NCI-H1436 treated with DMSO at 0.1 percent for 48 hours (cell line): ENCODE data around the gene ALDH3A2.

Experiments
- DNase-seq: peaks from one replicate; lab custom pipeline; 2025; lab: John Stamatoyannopoulos, UW

ALDH3A2 gene

DNA sequence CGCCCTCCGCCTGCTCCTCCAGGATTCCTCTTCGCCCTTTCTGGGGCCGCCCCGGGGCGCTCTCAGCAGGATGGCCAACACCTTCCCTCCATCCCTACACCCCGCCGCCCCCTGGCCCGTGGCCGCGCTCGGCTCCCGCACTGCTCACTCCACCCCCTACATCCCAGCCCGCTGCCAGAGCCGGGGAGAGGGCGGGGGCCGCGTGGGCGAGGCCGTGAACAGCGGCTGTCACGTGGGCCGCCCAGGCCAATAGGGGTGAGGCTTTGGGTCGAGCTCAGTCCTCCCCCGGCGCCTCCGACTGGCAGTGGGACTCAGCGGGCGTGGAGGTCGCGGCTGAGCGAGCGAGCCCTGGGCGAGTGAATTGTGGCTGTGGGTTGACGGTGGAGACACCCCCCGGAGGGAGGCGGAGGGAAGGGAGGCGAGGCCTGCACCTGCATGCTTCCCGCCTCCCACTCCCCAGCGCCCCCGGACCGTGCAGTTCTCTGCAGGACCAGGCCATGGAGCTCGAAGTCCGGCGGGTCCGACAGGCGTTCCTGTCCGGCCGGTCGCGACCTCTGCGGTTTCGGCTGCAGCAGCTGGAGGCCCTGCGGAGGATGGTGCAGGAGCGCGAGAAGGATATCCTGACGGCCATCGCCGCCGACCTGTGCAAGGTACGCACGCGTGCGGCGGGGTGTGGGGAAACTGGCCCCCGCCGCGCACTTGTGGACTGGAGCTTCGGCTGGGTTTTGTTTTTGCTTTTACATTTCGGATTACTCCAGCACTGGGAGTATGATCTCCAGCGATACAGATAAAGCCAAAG lies at the start of gene ALDH3A2:
Gene ALDH3A2, plus strand, starts transcription at position 277 of the 799 bp plus-strand sequence. Its CDS starts 221 bp downstream, at position 498.
- DNase-seq = peak; percentile 87

DNA sequence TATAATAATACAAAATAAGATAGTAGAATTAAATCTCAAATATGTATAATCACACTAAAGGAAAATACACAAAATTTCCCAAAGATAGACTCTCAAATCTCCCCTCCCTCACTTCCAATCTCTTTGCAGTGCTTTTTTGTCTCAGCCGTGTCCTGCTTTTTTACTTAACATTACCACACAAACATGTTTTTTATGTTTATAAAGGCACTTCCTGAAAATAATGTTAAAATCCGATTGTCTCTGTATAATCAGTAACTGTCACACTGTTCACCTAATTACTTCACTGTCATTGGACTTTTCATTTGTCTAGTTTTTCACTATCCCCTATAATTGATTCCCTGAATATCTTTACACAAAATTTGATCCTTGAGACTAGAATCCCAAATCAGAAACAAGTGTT lies 38.2 kb upstream of the ALDH3A2 start:
- DNase-seq = no peak

DNA sequence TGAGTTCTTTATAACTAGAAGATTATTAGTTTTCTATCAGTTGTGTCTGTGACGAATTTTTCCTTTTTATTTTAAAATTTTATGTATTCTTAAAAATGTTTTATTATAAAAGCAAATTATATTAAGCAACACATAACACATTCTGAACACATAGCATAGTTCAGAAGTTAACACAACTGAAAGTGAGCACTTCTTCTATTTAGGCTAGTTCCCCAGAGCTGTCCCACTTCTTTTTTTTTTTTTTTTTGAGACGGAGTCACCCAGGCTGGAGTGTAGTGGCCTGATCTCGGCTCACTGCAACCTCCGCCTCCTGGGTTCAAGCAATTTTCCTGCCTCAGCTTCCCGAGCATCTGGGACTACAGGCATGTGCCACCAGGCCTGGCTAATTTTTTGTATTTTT lies 37.7 kb upstream of the ALDH3A2 start:
- DNase-seq = no peak

DNA sequence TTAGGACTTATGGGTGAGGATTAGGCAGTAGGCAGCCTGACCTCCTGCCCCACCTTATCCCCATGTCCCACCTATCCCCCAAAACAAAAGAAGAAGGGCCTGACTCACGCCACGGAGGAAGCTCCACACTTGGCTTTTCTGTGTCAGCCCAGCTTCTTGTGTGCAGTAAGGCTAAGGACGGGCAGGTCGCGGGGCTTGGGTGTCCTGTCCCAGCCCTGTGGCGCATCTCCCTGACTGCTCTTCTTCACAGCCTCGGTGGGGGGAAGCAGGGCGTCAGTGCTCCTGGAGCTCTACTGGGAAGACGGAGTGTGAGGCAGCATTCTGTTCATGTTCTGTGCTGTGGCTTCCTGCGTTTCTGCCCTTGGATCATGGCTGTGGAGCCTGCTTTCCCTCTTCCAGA lies 34.6 kb upstream of the ALDH3A2 start:
- no peak for DNase-seq

DNA sequence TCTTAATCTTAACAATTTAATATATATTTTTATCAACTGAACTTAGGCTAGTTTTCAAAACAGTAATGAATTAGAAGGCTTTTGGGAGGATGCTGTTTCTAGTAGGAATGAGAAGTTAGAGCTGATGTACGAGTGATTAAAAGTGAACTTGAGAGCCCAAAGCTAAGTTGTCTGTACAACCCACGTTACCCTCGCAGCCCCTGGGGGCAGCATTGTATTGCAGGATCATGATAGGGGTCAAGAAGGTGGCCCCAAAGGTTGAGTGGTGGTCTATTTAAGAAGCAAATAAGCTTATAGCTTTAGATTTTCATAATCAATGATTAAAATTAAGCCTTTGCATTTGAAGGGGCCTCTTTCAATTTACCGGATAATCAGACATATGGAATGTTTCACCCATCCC lies 33.7 kb upstream of the ALDH3A2 start:
- DNase-seq = no peak

DNA sequence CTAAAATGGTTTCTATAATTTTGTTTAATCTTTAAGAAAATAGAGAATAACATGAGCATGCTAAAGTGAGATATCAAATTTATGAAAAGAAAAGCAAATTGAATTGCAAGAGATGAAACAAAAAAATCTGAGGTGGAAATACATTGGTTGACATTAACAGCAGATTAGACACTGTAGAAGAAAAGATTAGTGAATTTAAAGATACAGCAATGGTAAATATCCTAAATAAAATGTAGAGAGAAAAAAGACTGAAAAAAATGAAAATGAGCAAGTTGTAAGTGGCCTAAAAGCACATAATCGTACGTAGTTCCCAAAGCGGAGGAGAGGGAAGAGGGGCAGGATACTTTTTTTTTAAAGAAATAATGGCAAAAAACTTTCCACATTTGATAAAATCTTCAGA lies 30.5 kb upstream of the ALDH3A2 start:
- DNase-seq = no peak

DNA sequence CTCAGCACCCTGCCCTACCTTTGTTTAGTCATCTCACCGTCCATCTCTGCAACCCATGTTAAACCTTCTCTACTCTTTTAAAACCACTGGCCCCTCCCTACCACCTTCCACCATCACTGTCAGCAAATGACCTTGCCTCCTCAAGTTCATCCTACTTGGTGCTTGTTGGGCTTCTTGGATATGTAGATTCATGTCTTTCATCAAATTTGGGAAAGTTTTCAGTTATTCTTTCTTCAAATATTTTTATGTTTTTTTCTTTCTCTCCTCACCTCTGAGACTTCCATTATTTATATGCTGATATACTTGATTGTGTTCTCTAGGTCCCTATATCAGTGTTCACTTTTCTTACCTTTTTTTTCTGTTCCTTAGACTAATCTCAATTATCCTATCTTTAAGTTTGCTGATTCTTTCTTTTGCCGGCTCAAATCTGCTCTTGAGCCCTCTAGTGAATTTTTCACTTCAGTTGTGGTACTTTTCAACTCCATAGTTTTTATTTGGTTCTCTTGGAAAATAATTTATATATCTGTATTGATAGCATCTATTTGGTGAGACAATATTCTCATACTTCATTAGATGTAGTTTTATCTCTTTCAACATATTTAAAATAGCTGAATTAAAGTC lies 28.7 kb upstream of the ALDH3A2 start:
- no peak for DNase-seq

DNA sequence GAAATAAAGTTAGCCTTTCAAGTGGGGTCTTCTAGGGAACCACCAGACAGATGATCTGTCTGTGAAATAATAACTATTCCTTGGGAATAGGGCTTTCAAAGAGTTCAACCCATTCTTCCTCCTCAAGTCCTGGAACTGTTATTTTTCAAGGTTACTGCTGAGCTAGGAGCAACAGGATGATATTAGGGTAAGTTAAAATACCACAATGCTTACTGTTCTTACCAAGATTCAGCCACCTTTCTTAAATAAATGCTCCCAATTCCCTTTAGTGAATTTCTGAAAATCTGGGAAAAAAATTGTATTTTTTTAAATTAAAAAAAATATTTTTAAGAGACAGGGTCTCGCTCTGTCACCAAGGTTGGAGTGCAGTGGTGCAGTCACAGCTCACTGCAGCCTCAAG lies 26.9 kb upstream of the ALDH3A2 start:
- DNase-seq = no peak

DNA sequence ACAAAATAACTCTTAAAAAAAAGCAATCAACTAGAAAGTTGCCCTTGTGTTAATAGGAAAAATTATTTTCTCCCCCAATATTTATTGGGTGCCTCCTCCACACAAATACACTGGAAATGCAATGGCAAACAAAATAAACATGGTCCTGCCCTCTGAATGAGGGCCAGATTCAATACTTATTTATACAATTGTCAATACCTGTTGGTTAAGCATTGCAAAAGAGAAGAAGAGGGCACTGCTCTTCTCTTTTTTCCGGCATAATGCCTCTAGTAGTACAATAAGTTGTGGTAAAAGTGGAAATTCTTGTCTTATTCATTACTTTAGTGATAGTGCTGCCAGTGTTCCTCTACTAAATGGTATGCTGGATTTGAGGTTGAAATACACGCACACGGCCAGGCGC lies 22.5 kb upstream of the ALDH3A2 start:
- no peak for DNase-seq

DNA sequence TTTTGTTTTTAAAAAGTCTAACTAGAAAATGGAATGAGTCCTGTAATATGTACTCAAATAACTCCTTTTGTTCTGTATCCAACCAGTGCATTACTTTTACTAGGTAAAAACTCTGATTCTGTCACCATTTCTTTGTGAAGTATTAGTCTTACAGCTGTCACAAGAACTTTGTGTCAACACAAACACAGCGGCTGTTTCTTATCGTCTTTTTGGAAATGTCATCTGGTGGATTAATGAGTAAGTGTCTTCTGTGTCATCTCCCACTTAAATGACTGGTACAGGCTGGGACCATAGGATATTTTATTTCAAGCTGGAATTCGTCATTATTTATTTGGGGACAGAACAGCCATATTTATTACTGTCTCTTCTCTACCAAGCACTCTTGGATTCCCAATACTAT lies 19.1 kb upstream of the ALDH3A2 start:
- DNase-seq = no peak

DNA sequence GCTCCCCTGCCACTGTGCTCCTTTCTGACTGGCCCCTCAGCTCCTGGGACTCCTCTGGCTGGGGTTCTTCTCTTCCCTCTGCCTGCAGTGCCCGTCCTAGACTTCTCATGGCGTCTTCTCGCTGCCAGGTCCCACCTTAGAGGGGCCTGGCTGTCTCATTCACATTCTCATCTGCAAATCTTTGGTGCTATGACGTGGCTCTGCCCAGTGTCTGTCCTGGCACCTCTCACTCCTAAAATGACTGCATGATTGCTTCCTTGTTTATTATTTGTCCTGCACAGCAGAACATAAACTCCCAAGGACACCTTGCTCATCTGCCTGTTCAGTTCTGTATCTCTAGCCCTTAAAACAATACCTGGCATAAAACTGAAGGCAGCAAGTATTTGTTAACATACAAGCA lies 18.5 kb upstream of the ALDH3A2 start:
- DNase-seq = no peak

DNA sequence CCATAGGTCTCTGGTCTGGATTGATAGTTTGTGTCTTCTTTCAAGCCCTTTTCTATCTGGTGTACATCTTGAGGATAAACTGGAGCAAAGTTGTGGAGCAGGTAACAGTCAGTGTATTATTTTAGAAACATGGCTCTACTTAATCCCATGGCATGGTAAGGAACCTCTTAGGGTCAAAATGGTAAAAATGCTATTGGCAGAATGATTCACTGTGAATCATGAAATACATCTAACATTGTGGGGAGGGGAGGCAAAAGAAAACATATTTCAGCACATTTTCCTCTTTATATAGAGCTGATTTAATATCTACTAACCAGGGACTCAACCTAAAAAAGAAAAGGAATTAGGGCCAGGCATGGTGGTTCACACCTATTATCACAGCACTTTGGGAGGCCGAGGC lies 17.9 kb upstream of the ALDH3A2 start:
- no peak for DNase-seq

DNA sequence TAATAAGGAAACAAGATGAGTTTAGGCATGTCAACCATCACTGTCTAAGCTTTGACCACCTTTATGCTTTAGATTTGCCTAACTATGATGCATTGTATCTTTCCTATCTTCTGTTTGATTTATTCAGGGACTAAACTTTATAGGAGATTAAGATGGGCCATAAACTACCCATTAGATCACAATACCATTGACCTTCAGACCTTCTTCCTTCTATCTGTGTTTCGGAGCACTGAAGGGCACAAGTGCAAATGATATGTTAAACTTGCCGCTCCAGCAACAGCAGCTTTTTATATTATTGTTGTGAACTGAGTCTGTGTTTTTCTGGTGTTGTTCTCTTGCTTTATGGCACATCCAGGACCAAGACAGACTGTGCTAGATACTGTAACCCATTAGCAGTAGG lies 16.6 kb upstream of the ALDH3A2 start:
- DNase-seq = no peak

DNA sequence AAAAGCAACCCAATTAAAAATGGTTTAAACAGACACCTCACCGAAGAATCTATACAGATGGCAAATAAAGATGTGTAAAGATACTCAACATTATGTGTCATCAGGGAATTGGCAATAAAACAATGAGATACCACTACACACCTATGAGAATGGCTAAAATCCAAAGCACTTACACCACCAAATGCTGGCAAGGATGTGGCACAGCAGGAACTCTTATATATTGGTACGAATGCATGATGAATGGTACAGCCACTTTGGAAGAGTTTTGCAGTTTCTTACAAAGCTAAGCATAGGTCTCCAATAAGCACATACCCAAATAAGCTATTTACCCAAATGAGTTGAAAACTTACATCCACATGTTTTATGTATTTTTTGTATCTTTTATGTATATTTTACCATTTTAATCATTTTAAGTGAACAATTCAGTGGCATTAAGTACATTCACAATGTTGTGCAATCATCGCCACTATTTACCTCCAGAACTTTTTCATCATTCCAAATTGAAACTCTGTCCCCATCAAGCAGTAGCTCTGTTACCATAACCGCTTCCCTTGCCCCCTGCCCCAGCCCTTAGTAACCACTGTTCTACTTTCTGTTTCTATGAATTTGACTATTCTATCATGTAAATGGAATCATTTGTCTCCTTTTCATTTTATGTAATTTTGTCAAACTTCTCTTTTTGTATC lies 6.7 kb upstream of the ALDH3A2 start:
- DNase-seq = no peak

DNA sequence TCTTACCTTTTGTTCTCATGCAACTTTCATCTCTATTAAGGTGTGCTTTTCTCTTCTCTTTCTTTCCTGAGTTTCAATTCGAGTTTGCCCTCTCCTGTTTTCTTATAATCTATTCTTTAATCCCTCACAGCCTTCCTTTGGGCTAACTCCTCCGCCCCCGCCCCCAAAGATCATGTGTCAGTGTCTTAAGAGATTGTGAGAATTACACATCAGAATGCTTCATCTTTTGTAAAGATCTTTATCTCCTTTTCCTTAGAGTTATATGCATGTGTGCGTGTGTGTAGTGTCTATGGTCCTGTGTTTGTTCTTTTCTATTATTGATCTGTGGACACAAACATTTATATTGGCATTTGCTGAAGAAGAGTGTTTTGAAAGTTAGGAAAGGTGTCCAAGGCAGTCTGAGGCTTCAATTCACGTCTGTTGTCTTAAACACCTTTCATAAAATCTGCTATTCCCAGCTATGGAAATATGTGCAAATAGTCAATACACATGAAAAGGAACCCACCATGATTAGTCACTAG lies 6.1 kb upstream of the ALDH3A2 start:
- DNase-seq = no peak

DNA sequence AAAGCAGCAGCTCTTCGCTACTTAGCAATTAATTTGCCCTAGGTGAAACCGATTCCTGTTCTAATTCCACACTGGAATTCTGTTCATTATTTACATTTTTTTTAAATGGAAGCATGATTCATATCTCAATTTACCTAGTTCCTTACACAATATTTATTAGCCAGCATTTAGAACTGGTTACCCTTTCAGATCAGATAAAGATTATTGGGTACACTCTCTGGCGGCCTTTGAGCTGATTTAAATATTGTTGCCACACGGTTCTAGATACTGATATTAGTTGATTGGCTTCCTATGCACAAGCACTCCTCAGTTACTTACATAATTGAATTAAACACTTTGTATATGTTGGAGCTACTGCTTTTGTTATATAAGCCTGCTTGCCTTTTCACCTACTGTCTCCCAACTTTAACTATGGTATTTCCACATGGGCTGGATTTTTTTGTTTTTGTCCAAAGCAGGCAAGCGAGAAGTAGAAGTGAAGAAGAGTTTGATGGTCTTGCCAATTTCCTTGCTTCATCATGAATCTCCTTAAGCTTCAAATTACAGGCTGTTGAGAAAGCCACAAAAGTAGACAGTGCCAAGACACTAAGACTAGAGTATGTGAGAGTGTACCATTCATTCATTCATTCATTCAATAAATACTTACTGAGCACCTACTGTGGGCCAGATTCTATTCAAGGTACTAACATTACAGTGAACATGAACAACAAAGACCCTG lies 3.9 kb upstream of the ALDH3A2 start:
- no peak for DNase-seq

DNA sequence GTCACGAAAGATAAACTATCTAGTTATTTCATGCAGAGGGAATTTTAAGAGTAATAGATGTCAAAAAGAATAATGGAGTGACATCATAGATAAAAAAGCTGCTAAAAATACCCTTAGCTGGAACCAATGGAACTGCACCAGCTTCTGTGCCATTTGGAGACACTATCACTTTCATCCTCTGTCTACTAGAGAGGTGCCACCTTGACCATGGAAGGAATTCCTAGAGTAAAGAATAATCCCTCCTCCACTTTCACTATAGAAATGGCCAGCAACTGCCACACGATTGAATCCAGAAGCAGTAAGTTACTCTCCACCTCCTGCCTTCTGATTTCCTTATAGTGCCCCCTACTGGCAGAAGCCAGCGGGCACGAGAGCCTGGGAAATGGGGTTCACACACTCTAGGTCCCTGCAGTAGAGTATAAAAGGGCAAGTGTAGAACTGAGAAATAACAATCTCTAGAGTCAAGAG lies 2.8 kb upstream of the ALDH3A2 start:
- DNase-seq = no peak

DNA sequence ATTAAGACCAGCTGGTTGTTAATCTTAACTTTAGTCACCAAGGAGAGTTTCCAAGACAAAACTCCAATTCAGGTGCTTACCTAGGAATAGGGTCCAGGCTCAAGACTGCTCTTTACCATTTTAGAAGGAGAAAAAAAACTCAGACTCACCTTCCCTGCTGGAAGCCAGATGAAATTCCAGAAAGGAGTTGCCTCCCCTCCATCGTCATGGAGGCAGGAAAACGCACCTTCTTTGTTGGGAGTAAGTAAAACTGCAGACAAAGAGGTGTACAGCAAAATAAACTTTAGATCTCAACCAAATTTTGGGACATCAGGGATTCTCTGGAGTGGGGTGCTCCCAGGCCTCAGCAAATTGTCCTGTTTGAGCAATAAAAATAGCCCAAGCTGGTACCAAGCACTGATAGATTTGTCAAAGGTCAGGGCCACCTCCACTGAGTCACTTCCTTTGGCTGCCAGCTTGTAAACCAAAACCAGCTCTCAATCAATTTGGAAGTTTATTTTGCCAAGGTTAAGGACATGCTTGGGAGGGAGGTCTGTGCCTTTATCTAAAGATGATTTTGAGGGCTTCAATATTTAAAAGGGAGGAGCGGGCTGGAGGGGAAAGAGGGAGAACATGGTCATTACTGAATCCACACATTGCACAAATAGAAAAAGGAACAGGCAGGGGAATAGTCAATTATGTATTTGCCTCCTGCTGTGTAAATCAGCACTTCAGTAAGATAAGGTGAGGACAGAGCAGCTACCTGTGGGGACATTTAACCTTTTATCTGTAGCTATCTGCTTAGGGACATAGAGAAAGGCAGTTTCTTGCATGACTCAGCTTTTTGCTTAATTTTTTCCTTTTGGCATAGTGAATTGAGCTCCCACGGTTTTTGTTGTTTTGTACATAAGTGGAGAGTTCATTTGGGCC lies 1.5 kb upstream of the ALDH3A2 start:
- no peak for DNase-seq

DNA sequence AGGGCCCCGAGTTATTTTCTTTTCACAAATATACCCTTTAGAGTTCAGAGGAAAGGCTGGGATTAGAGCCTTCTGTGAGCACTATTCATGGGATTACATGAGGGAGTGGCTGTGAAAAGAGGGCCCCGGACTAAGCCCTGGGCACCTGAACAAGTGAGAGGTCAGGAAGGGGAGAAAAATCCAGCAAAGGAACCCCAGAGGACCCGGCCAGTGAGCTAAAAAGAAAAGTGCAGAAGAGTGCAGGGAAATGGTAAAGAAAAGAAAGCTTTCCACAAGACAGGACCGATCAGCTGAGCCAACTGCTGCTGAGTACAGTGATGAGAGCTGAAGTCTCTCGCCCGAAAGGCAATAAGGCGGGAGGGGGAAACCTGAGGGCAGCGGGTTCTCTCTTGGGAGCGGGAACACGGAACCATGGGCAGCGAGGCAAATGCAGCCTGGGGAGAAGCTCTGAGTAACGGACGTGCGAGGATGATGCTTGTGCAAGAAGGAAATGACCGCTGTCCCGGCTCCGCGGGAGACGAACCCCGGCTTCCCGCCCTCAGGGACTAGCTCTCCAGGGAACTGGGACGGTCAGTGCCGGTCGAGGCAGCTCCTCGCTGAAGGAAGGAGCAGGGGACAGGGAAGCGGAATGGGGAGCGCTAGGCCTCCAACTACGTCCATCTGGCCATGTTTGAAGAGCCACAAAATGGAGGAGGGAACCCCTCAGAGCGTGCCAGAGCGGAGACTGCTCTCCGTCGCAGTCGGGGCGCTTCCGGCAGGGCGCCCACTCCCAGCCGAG lies 665 bp upstream of the ALDH3A2 start:
- peak; percentile 45 for DNase-seq

DNA sequence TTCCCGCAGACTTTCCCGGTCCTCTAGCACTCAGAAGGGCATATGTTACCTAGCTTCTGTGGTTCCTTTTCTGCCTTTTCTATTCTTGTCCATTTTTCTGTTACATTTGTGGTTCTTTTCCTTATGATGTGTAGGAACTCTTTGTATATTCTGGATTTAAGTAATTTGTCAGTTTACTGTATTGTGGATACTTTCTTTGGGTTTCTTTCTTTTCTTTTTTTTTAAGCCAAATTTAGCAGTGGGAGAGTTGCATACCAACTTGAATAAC lies 657 bp downstream of the ALDH3A2 start:
- DNase-seq = no peak

DNA sequence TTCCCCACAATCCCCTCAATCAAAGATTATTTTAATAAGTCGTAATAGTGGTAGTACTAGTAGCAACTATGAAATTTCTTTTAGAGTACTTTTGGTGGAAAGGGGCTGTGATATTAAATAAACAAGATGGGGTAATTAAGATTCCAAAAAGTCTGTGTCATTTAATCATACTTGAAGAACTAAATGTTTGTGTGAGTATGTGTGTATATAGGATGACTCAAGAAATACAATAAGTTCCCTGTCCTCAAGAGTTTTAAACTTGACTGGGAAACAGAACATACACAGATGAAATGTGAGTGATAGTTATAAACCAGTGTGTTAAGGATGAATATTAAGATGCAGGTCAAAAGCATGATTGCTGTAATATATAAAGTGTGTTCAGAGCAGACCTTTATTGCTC lies 2.3 kb downstream of the ALDH3A2 start:
- no peak for DNase-seq
